Measurements from ENCODE around the gene RBM41.

GRCh38 chrX:107117993-107118321 lies 665 bp downstream of the RBM41 start:
- TF ChIP-seq CTCF (IDR thresholded peaks at IDR 0.05; ENCODE audit: poor library complexity, severe bottlenecking) (no peak), POLR2AphosphoS5 (IDR thresholded peaks at IDR 0.05) (no peak), TAF1 (IDR thresholded peaks at IDR 0.05; ENCODE audit: low read depth) (no peak), EZH2 (IDR thresholded peaks at IDR 0.05; ENCODE audit: borderline replicate concordance, insufficient read depth, low read length, poor library complexity, severe bottlenecking) (no peak)
